Uterus (tissue), 4 donors: ENCODE measurements around the gene HYKK. TPM values are rescaled to one million over a fixed set of nuclear protein-coding genes. Genes with fewer than 3 reads are reported as not detected.

Experiments used
- DNase-seq, 2 donors: peaks; one replicate each; pipeline ENCODE4 v3.0.0-alpha.2; 2019 to 2020
- H3K27ac ChIP-seq, 2 donors: fragments of 200-600 bp; sonication (generic); 1 replicate in 1 of 2; 2 replicates in 1 of 2; pipeline ENCODE4 v1.5.1; 2016 to 2018
- H3K27me3 ChIP-seq, 2 donors: fragments of 200-600 bp; sonication (generic); one replicate each; pipeline ENCODE4 v1.5.1; 2018 to 2019; ENCODE audit warnings: control low read depth in 1 of 2
- H3K36me3 ChIP-seq, 2 donors: fragments of 200-600 bp; sonication (generic); one replicate each; pipeline ENCODE4 v1.5.1; 2019; ENCODE audit warnings: control low read depth in 1 of 2
- H3K4me1 ChIP-seq, 2 donors: fragments of 200-600 bp; sonication (generic); one replicate each; pipeline ENCODE4 v1.5.1; 2018 to 2019; ENCODE audit warnings: control low read depth in 1 of 2
- H3K4me3 ChIP-seq, 2 donors: fragments of 200-600 bp; sonication (generic); 1 replicate in 1 of 2; 2 replicates in 1 of 2; pipeline ENCODE4 v1.5.1; 2018 to 2019; ENCODE audit warnings: mild to moderate bottlenecking in 1 of 2
- H3K9me3 ChIP-seq, 2 donors: fragments of 200-600 bp; sonication (generic); one replicate each; pipeline ENCODE4 v1.5.1; 2019; ENCODE audit warnings: control low read depth in 1 of 2
- CTCF ChIP-seq, 4 experiments: fragments of 200-600 bp in 2 of 4; fragments of 450-650 bp in 2 of 4; sonication (generic) in 2 of 4; IDR thresholded peaks; one replicate each; pipeline ENCODE4 v1.5.1; 2016 to 2019; ENCODE audit warnings: antibody characterized with exemption in 4 of 4, mild to moderate bottlenecking in 2 of 4, moderate library complexity in 1 of 4
- POLR2A ChIP-seq, 2 donors: fragments of 450-650 bp; IDR thresholded peaks; one replicate each; pipeline ENCODE4 v1.6.1; 2016; ENCODE audit warnings: antibody characterized with exemption in 2 of 2, mild to moderate bottlenecking in 1 of 2, moderate library complexity in 1 of 2
- intact Hi-C: fragments of 100-400 bp; cut with DNase I; formaldehyde crosslinking; loops from one replicate; pipeline ENCODE4 v1.15.1; 2023; ENCODE audit warnings: low total_unique reads
- total RNA-seq, 4 donors: library from RNA; depleted of rRNA in 3 of 4; stranded (reverse); fragments of >200 nt in 3 of 4; gene quantifications; one replicate each; pipeline versions ENCODE4 v1.1.0 to v1.2.4, GENCODE V29; 2014 to 2023
- donor health status: DM: yes; HTN: yes; CAD: no.

The HYKK gene
- total RNA-seq, 4 donors from 2014 or later: 8.6 to 28.5 (median 12.6) TPM

GRCh38 chr15:78570710-78571109 is 63.3 kb downstream of the HYKK start:
- no peak overlapping the region for H3K4me3 ChIP-seq
- intact Hi-C loops: no loop called here

GRCh38 chr15:78571382-78571781 is 64.0 kb downstream of the HYKK start:
- H3K36me3 ChIP-seq: no peaks in the 10 kb centered on the region
- H3K4me3 ChIP-seq: no peak overlapping the region
- no peaks in the 10 kb centered on the region for H3K4me1 ChIP-seq
- H3K27me3 ChIP-seq: no peaks in the 10 kb centered on the region
- no peak overlapping the region for H3K27ac ChIP-seq
- intact Hi-C loops: no loop called here
- DNase-seq: no peak
- no peaks in the 10 kb centered on the region for H3K9me3 ChIP-seq
- TF ChIP-seq POLR2A (IDR thresholded peaks at IDR 0.05): no peak
- no peak for TF ChIP-seq CTCF (IDR thresholded peaks at IDR 0.05)

More at GRCh38 chr15:78570710-78571109, 63.3 kb downstream of the HYKK start:
- Histone ChIP-seq H3K27ac (no peak overlapping the region), H3K4me1 (no peaks in the 10 kb centered on the region), H3K9me3 (no peaks in the 10 kb centered on the region), H3K27me3 (no peaks in the 10 kb centered on the region), H3K36me3 (no peaks in the 10 kb centered on the region)
- TF ChIP-seq CTCF (IDR thresholded peaks at IDR 0.05) (no peak), POLR2A (IDR thresholded peaks at IDR 0.05) (no peak)
- no peak for DNase-seq

DNA sequence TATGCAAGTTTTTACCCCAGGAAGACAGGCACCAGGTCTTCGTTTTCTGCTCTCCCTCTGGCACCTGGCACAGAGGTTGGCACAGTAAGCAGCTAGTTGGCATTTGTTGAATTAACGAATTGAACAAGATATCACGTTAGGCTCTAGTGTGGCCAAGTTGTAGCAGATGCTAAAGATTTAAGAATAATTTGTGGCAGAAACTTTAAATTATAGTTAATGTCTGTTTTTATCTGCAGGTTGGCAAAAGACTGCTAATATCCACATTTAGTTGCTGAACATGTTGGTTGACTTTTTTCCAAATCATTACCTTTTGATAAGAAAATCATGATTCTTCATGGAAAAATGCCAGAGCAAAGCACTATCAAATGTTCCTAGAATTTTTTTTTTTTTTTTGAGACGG is 66.0 kb downstream of the HYKK start:
- Histone ChIP-seq H3K9me3 (no peaks in the 10 kb centered on the region), H3K4me1 (no peaks in the 10 kb centered on the region), H3K36me3 (no peaks in the 10 kb centered on the region), H3K27me3 (no peaks in the 10 kb centered on the region), H3K27ac (no peak overlapping the region), H3K4me3 (no peak overlapping the region)
- DNase-seq: no peak
- intact Hi-C loops: no loop called here
- TF ChIP-seq POLR2A (IDR thresholded peaks at IDR 0.05) (no peak), CTCF (IDR thresholded peaks at IDR 0.05) (no peak)

GRCh38 chr15:78574944-78575343 is 67.6 kb downstream of the HYKK start:
- DNase-seq: no peak
- Histone ChIP-seq H3K36me3 (no peaks in the 10 kb centered on the region), H3K9me3 (no peaks in the 10 kb centered on the region), H3K27me3 (no peaks in the 10 kb centered on the region), H3K4me3 (no peak overlapping the region), H3K4me1 (no peaks in the 10 kb centered on the region), H3K27ac (no peak overlapping the region)
- TF ChIP-seq CTCF (IDR thresholded peaks at IDR 0.05) (no peak), POLR2A (IDR thresholded peaks at IDR 0.05) (no peak)
- intact Hi-C loops: no loop called here

Other genes with a start within 250 kb of the HYKK start
- 10 to 100 TPM in 3 of 4 donors, 1 to 10 TPM in 1; 2.6 to 16.8 (median 14.6) TPM for gene DNAJA4, start 243.0 kb upstream of the HYKK start, total RNA-seq
- 10 to 100 TPM; 29.4 to 85.0 (median 62.9) TPM for gene SKIC8, start 208.0 kb upstream of the HYKK start, total RNA-seq
- gene CRABP1, start 167.2 kb upstream of the HYKK start, total RNA-seq: 1 to 10 TPM in 1 of 4 donors, not detected in 3; 3.4 TPM
- 10 to 100 TPM; 15.1 to 81.7 (median 51.4) TPM for gene IREB2, start 69.4 kb upstream of the HYKK start, total RNA-seq
- 100 to 1,000 TPM; 119 to 291 (median 203) TPM for gene PSMA4, start 32.9 kb downstream of the HYKK start, total RNA-seq
- gene CHRNA5, start 57.9 kb downstream of the HYKK start, total RNA-seq: 1 to 10 TPM in 3 of 4 donors, not detected in 1; 2.0 to 4.2 (median 3.8) TPM
- gene CHRNA3, start 113.4 kb downstream of the HYKK start, total RNA-seq: 1 to 10 TPM in 2 of 4 donors, not detected in 2; 1.3 TPM
- under 1 TPM in 2 of 4 donors, not detected in 2; 0.21 to 0.69 TPM for gene CHRNB4, start 133.6 kb downstream of the HYKK start, total RNA-seq